Panc1 (cell line): ENCODE results near the gene TRABD2B.

Experiments used
- CTCF ChIP-seq: fragments of 450-650 bp; IDR thresholded peaks from 2 replicates; pipeline ENCODE4 v1.5.1; 2017; ENCODE audit warnings: mild to moderate bottlenecking
- POLR2AphosphoS5 ChIP-seq: IDR thresholded peaks from 2 replicates; pipeline ENCODE4 v1.6.1; 2012; ENCODE audit warnings: mild to moderate bottlenecking, low read depth, low read length, moderate library complexity
- SIN3A ChIP-seq: IDR thresholded peaks from 2 replicates; pipeline ENCODE4 v1.6.1; 2012; ENCODE audit warnings: low read depth, mild to moderate bottlenecking, low read length, moderate library complexity, borderline replicate concordance; ENCODE audit not compliant: insufficient read depth
- TCF7L2 ChIP-seq: IDR thresholded peaks from 2 replicates; pipeline ENCODE4 v1.6.1; 2011; ENCODE audit warnings: mild to moderate bottlenecking, low read depth, low read length, inconsistent platforms

GRCh38 chr1:47847763-47848162 is 149.4 kb downstream of the TRABD2B start:
- TF ChIP-seq CTCF (no peak), TCF7L2 (no peak), SIN3A (no peak), POLR2AphosphoS5 (no peak)
